CD4-positive, alpha-beta T cell treated with Interleukin-6 for 4 hours (primary cell): ENCODE measurements around the gene ZNF831.

Experiments used
- DNase-seq: peaks from one replicate; pipeline ENCODE4 v3.0.0-alpha.2; 2020; ENCODE audit warnings: mixed read lengths

ZNF831 gene

DNA sequence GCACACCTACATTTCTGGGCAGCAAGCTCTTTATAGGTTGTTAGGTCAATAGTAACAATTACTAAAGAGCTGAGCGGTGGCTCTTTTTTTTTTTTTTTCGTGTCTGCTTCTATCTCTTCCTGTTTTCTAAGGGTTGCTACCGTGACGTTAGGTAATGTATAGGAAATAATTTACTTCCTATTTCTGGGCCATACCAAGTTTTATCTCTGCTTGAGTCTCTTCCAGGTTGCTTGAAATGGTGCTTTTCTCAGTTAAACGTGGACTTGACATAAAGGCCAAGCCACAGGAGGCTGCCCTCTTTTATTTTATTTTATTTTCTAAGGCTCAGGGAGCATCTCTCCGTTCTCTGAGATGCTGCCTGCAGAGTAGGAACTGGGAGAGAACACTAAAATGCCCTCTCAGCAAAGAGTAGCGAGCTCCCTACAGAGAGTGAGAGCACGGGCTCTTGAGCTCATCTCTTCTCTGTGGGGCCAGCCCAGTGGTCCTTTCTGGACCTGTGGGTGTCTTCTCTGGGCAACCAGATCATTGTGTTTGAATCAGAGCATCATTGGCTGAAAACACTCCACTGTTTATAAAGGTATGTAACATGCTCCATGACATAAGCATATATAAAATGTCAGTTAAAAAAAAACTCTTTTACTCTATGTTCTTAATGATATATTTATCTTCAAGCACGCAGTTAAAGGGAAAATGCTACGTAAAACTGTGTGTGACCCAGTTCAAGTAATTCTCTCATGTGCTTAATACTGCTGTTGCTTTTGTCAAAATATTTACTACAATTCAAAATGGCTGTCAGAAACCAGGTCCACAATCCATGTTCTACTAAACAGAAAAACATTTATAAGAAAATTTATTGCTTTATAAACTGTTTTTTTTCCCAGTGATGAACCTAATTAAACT lies at the start of gene ZNF831:
ZNF831 (plus strand) TSS at position 191 of the 900 bp plus-strand sequence. CDS start 27,199 bp downstream, outside the sequence.
- DNase-seq, result no peak

DNA sequence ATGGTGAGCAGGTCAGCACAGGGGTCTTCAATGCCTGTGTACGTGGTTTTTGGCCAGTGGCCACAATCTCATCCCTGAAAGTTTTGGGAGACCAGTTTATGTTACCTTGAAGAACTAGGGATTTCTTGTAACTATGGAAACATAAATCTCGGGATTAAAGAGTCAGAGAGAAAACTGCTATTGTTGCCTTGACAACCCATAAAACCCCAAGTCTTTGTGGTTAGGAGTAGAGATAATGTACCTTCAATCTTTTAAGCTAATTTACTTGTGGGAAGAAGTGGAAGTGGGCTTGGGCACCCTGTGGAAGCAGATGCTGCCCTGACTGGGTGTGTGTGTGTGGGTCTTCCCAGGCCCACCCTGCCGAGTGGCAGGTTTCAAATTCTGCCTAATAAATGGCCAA lies 46.1 kb upstream of the ZNF831 start:
- no peak for DNase-seq

DNA sequence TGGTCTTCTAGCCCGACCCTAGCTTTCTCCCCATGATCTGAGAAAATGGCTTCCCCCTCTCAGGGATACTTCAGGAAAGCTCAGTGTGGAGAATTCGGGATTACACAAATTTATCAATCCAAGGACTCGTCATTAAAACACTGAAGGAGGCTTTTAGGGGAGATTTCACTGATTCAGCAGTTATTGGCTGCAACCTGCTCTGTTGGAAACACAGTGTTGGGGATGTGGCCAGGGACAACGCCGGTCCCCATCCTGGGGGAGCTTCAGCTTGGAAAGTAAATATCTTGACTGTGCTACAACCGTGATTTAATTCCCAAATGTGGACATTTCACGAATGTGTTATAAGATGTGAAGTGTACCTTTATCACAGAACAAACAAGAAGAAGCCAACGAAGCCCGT lies 44.8 kb upstream of the ZNF831 start:
- no peak for DNase-seq

DNA sequence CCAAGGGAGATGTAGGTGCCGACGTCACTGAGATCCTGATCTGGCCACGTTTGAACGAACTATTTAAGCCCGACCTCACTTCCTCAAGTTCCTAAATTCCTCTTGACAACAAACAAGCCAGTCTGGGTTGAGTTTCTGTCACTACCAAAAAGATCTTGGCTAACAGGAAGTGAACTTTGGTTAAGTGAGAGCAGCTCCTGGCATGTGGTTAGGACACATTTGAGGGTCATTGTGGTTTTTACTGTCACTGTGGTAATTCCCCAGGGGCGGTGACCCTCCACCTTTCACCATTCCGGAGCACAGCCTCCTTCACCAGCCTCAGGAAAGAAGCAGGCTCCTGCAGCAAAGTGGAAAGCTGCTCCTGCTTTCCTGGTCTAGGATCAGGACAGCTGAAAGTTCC lies 43.1 kb upstream of the ZNF831 start:
- DNase-seq, result peak; percentile 32

DNA sequence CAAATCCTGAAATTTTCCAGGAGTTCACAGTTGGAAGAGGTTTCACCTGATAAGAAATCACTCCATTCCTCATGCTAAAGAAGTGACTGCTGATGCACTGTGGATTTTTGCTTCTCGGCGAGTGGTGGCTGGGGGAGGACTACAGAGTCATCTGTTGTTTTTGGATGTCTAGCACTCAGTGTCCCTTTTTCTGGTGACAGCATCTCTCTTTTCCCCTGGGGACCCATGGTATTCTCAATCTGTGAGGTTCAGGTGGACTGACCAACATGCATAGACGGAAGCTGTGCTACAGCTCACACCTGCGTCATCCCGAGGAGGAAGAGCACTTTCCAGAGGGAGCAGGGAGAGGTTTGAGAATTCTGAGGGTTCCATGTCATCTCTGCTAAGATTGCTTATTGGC lies 42.7 kb upstream of the ZNF831 start:
- DNase-seq, result peak; percentile 20

DNA sequence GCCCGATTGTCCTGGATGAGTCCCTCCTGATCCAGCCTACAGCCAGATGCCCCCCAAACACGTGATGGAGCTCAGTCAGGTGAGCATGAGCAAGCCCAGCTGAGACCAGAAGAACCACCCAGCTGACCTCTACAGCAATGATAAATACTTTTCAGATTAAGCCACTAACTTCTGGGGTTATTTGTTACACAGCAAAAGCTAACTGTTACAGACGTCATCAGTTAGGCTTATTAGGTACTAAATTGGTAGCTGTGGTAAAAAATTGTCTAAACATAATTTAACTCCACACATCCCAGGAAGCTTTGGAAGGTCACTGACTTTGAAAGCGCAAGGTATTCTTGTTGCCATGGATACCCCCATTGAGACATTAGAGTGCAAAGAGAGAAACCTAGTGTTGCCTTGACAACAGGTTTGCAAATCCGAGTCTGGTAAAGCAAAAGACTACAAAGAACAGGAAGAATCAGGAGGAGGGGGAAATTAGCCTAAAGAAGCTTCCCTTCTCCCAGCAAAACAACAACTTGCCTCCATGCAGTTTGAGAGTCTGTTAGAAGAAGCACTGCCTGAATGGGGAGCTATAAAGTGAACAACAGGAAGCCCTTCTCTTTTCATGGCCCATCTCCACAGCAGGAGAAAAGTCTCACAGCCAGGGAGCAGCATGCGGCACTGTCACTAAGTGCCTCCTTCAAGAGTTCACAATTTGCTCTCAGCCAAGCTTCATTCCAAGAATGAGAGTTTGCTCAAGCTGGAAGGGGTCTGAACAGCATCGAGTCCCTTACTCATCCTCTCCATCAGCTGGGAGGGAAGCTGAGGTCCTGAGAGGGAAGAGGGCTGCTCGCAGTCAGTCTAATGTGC lies 41.7 kb upstream of the ZNF831 start:
- DNase-seq, result peak; percentile 40

DNA sequence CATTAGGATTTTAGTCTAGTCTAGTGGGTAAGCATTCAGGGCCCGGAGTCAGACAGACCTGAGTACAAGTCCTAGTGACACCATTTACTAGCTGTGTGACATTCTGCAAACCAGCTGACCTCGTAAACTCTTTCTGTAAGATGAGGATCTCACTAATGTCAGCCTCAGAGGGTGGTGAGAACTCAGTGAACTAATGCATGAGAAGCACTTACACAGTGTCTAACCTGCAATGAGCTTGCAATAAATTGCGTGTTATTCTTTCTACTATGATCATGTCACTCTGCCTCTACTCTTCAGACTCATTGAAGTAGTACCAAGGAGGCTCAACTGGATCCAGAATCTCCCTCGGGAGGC lies 41.1 kb upstream of the ZNF831 start:
- DNase-seq, result no peak

DNA sequence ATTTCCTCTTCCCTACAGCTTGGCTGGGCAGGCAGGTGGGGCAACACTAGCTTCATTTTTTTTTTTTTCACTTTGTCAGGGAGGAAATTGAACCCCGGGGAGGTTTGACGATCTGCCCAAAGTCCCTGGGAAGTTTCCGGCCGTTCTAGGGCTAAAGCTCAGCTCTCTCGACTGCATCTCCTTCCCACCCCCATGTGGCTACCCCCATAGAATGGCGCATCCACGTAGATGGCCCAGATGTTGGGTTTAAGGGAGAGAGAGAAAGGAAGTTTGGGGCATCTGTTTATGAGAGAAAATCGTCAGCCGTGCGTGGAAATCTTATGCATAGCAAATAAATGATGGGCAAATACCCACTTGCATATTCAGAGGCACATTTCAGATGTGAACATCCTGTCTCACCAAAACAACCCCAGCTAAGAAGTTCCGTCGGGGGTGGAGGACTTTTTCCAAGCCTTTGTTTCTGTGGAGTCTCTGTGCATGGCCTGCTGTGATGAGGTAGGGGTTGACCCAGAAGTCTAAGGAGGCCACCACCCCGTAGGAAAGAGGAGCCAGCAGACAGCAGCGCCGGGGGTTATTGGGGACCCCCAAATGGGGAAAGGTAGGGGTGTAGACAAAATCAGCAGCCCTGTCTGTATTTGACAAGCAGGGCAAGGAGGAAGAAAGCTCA lies 40.5 kb upstream of the ZNF831 start:
- DNase-seq, result peak; percentile 49

DNA sequence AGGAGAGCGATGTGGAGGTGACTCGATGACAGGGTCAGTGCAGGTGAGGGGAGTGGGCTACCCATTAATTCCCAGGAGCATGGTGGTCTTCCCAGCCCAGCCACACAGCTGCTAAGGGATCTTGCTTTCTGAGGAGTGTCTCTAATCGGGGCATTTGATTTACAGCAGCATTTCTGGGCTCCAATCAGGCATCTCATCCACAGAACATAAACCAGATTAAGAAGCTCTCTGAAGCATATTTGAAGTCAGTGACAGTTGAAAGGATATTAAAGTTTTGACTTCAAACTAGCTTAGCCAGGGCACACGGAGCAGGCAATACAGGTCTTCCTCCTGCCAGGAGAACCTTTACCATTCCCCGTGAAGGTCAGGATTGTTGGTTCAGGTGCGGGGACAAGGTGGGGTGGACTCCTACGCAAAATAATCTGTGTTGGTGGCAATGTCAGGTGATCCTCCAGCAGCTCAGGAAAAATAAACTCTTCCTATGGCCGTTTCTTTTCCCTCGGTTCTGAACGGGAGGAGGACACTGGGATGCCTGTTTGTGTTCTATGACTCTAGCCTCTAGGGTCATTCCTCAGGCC lies 39.9 kb upstream of the ZNF831 start:
- no peak for DNase-seq

DNA sequence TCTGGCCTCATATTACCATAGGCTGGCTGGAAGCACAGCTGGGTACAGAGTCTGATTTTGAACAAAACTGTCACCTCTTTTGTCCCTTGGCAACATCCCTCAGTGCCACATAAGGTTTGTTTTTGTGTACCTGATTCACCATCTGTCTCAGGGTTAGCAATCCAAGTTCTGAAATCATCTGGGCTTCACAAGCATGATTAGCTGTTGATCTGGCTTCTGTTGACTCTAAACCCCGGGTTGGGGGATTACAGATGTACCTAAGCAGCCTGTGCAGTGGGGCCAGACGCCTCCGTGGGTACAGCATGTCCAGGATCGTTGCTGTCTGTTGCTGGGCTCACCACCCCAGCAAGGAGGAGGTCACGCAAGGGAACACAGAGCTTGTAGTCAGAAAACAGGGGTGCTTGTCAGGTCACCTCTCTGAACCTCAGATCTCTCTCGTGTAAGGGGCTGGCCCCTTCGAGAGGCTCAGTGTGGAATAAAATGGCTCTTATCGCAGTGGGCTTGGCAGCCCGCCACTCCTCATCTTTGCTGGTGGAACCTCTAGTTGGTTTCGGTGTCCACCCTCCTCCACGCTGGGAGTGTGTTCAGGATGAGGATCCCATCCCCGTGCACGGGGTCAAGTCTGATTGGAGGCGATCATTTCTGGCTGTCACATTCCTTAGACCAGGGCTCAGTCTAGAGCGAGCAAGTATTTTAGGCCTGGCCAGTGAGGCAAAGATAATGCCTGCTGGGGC lies 39.2 kb upstream of the ZNF831 start:
- no peak for DNase-seq

DNA sequence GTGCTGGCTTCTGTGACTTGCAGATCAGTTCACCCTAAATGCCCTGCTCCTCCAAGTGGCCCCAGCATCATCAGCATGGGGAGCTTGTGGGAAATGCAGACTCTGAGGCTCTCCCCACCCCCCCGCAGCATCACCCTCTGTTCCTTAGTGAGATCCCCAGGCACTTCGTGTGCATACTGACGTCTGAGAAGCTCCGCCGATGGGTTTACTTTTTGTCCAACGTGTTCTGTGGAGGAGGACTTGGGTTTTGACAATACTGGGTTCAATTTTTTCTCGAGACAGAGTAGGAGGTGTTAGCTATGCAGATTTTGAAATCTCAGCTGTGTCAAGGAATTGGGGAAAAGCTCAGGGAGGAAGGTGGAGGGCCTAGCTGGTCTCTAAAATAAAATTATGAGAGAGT lies 38.3 kb upstream of the ZNF831 start:
- no peak for DNase-seq

DNA sequence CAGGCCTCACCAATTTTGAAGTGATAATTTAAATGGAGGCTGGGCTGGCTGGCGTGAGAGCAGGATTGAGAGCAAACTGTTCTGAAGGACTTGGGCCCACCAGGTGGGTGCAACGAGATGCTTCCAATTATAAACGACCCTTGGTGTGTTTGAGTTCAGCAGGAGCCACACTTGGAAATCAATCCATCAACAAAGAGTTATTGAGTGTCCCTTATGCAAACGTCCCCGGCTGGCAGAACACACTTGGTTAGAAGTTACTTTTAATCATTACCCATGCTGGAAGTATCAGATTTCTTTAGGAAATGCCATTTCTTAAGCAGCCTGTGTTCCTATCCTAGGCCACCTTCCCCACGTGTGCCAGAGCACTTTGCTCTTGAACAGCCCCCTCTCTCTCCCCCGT lies 37.8 kb upstream of the ZNF831 start:
- DNase-seq, result no peak

DNA sequence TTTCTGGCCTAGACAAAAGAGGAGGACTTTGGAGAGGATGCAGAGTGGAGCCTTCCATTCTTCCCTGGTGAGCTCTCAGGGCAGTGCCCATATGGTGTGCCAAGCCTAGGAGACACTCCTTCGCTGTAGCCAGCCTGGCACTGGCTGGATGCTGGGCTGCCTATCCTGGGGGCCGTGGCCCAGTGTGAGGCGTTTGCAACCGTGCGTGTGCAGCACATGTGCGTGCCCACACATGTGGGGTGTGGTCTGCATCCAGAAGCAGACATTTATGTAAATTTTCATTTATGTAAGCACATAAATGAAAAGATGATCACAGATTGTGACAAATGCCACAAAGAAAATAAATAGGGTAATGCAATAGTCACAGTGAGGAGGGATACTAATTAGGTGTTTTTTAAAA lies 35.8 kb upstream of the ZNF831 start:
- DNase-seq, result no peak

DNA sequence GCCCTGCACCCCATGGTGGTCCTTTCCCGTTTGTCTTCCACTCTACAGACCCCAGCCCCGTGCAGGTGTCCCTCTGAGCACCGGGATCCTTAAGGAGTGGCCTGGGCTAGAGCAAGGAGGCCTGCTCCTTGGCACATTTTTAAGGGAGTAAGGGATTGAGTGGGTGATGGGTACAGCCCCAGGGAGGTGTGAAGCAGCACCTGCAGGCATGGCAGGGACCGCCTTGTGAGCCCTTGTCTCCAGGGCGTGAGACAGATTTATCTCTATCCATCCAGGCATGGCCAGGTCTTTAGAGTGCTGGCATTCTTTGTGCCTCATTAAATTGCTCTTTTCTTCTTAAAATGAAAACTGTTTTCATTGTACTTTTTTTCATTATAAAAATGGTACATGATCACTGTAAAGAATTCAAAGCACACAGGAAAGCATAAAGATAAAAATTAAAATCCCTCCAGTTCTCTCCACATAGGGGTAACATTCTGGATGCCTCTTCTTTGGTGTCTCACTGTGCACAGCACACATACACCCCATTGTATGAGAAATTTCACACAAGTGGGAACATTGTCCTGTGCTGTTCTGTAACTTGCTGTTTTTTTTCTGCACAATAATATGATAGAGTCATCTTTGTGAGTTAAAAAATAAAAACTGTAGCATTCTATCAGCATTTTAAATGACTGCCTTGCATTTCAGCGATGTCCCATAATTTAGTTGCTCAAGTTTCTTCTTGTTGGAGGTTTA lies 31.9 kb upstream of the ZNF831 start:
- DNase-seq, result no peak

DNA sequence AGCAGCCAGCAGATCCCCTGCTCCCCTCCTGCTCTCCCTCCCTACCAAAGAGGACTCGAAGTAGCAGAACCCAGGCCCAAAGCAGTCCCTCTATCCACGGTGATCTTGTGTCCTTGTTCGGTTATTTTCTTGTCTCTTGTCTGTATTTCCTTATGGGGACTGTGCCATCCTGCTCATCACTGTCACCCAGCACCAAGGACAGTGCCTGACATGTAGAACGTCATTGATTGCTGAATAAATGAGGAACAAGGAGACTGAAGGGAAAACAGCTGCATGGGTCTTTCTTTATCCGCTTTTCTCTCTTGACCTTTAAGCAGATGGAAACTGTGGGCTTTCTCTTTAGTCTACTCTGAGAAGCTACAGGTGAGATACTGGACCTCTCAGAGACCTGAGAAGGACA lies 29.4 kb upstream of the ZNF831 start:
- DNase-seq, result no peak

DNA sequence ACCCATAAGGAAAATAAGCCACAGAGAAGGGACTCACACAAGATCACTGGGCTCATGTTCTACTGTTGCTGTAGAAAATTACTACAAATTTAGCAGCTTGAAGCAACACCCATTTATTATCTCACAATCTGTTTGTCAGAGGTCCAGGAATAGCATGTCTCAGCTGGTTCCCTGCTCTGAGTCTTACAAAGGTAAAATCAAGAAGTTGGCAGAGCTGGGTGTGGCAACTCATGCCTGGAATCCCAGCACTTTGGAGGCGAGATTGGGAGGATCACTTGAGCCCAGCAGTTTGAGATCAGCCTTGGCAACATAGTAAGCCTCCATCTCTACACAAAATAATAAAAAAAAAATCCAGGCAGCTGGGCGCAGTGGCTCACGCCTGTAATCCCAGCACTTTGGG lies 28.5 kb upstream of the ZNF831 start:
- DNase-seq, result no peak

DNA sequence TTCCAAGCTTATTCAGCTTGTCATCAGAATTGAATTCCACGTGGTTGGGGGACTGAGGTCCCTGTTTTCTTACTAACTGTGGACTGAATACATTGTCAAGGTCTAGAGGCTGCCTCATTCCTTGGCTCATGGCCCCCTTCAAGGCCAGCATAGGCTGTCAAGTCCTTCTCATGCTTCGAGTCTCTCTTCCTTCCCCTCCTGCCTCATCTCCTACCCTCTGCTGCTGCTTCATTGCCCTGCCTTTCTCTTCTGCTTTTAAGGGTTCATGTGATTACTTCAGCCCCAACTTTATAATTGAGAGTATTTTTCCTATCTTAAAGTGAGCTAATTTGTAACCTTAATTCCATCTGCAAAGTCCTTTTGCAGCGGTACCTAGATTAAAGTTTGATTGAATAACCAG lies 27.6 kb upstream of the ZNF831 start:
- DNase-seq, result no peak

DNA sequence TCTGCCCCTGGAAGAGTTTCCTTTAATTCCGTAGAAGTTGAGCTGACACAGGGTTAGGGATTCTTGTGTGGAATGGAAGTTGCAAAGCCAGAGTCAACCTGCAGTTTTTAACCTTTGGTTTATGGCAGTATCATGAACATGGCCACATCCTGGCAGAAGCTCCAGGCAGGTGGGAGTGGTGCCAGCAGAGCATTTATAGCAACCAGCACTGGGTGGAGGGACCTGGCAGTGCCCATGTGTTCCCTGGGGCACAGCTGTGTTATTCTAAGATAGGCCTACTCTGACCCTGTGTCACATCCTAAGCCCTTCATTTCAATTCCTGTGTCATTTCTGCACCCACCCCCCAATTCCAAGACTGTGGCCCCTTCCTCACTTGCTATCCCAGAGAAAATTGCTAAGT lies 26.1 kb upstream of the ZNF831 start:
- DNase-seq, result no peak

DNA sequence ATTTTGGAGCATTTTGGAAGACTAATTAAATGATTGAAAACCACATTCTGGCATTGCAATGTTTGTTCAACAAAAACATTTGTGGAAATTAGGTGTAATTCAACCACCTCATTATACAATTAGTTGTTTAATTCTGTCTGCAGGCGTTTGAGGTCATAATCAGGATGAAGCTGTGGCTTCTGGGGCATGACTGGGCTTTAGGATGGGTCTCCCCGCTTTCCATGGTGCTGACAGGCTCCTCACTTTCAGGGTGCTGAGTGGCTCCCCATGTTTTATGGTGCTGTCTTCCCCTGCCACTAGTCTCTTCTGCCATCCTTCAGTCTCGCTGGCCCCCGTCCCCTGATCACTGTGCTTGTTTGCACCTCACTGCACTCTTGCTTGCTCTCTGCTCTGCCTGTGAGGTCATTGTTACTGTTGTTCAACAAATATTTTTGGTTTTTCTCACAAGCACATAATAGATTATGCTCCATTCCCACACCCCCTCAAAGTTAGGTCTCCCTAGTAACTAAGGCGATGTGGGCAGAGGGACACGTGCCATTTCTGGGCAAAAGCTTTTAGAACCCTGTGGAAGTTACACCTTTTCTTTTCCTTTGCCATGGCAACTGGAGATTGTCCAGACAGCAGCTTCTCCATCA lies 25.4 kb upstream of the ZNF831 start:
- no peak for DNase-seq

DNA sequence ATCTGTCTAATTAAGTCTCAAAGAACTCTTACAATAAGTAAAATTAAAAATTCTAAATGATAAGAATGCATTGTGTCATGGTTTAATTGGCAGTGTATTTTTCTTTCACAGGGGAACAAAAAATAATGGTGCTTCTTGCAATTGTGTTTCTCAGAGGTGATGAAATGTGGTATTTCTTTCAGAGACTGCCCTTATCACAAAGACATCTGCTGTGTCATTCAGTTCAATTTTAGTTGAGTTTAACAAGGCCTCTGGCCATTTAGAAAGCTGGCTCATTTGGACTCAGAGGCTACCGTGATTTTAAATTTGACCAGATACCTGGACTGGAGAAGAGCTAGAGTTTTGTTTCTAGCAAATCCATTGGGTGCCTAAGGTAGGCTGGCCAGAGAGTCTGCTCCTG lies 23.6 kb upstream of the ZNF831 start:
- no peak for DNase-seq
